ENCODE results near the gene DUSP1.
"Not testable (repeated sequence)": the region's sequence is repeated elsewhere in the genome, so short reads cannot be mapped to it uniquely, and the experiment has no call there.

DNA sequence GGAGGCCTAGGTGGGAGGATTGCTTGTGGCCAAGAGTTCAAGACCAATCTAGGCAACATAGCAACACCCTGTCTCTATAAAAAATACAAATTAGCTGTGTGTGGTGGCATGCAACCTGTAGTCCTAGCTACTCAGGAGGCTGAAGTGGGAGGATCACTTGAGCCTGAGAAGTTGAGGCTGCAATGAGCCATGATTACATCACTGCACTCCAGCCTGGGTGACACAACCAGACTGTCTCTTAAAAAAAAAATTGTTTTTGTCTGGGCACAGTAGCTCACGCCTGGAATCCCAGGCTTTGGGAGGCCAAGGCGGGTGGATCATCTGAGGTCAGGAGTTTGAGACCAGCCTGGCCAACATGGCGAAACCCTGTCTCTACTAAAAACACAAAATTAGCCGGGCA, 40.0 kb upstream of the DUSP1 start:
- TF ChIP-seq, protein P1, sequence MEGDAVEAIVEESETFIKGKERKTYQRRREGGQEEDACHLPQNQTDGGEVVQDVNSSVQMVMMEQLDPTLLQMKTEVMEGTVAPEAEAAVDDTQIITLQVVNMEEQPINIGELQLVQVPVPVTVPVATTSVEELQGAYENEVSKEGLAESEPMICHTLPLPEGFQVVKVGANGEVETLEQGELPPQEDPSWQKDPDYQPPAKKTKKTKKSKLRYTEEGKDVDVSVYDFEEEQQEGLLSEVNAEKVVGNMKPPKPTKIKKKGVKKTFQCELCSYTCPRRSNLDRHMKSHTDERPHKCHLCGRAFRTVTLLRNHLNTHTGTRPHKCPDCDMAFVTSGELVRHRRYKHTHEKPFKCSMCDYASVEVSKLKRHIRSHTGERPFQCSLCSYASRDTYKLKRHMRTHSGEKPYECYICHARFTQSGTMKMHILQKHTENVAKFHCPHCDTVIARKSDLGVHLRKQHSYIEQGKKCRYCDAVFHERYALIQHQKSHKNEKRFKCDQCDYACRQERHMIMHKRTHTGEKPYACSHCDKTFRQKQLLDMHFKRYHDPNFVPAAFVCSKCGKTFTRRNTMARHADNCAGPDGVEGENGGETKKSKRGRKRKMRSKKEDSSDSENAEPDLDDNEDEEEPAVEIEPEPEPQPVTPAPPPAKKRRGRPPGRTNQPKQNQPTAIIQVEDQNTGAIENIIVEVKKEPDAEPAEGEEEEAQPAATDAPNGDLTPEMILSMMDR (IDR thresholded peaks at IDR 0.05): not testable (repeated sequence)
- TF ChIP-seq POLR2A (IDR thresholded peaks at IDR 0.05): not testable (repeated sequence)

Data from thyroid gland (tissue), 4 donors.